Activated CD8-positive, alpha-beta memory T cell treated with anti-CD3 and anti-CD28 coated beads, Interleukin-2, amount 50 U/mL, for 4 hours (primary cell): Measurements from ENCODE around the gene MRPL23.

Experiments
- DNase-seq: peaks from one replicate; pipeline ENCODE4 v3.0.0-alpha.2; 2020

MRPL23 gene

DNA sequence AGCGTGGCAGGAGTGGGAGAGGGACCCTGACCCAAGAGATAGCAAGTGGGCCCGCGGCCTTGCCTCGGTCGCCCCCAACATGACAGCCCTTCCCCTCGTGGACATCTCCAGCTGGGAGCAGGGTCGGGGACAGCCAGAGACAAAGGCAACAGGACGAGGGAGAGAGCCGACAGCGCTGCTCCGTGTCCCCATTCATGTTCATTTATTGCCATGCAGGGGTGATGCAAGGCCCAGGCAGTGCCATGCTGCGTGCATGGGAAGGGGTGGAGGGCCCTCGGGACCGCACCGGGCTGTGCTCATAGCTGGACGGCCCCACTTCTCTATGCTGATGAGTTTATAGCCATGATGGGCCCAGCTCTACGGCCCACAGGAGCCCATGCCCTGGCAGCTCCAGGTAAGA is 12.7 kb downstream of the MRPL23 start:
- peak; percentile 9 for DNase-seq

GRCh38 chr11:1963864-1964263 is 16.7 kb downstream of the MRPL23 start:
- DNase-seq: no peak

DNA sequence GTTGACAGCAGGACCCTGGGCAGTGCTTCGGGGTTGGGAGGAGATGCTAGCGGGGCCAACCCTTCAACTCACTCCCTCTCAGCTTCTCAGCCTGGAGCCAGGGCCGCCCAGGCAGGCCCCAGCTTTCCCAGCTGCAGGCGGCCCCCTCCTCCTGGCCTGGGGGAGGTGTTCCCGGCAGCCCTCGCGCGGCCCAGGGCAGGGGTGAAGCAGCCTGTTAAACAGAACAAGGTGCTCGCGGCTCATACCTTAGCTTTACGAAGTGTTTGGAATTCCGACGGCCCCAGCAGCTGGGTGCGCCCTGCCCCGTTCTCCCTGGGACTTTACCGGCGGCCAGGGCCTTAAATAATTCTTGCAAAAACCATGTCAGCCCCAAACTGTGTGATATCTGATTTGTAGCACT is 17.2 kb downstream of the MRPL23 start:
- DNase-seq: no peak

GRCh38 chr11:1964955-1965354 is 17.8 kb downstream of the MRPL23 start:
- DNase-seq: no peak

DNA sequence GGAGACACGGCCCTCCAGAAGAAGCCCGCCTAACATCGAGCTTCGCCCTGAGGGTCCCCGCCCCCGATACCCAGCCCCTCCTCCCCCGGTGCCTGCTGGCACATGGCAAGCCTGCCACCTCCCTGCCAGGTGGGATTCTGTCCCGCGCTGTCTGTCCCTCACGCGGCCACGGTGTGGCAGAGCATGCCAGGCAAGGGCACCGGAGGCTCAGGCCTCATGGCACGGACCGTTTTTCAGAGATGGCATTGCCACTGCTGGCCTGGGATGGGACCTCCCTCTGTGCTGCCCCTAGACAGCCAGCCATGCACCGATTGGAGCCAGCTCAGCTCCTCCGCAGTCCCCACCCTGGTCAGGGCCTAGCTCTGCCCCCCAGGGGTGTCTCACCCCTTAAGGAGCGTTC is 19.4 kb downstream of the MRPL23 start:
- DNase-seq: no peak

- no peak for DNase-seq
Observed at GRCh38 chr11:1967641-1968225, 20.6 kb downstream of the MRPL23 start.

DNA sequence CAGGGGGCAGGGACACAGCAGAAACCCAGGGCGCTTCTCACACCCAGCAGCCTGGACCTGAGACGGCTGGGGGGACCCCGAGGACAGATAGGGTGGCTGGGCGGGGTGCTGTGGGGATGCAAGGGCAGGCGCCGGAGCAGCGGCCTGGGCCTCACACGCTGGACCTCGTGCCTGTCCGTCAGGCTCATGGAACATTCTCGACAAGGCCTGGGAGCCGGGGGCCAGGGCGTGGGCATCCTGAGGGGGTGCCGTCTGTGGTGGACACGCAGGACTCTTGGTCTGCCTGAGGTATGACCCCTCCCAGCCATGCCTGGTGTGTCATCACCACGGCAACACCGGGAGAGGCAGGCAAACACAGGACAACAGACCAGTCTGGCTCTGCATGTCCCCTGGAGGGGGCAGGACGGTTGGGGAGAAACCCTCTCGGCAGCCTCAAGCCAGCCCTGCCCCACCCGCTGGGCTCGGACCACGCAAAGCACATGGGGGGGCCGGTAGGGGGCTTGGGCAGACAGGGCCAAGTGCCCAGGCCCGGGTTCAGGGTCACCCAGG is 21.4 kb downstream of the MRPL23 start:
- no peak for DNase-seq

DNA sequence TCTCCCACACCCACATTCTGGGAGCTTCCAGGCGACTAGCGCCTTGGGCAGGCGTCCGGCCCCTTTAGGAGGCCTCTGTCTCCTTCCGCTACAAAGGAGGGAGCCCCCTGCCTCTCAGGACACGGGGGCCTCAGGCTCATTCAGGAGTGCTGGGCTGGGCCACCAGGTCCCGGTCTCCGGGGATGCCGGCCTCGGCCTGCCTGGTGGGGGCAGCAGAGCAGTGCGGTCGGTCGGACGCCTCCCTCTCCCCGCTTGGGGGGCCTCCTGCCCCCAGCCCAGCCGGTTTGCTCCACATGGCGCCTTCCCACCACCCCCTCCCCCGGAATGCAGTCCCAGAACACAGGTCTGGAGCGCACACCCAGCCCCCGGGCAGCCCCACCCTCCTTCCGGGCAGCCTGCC is 21.9 kb downstream of the MRPL23 start:
- no peak for DNase-seq

GRCh38 chr11:1969776-1970175 is 22.6 kb downstream of the MRPL23 start:
- DNase-seq: no peak

GRCh38 chr11:1970956-1971355 is 23.8 kb downstream of the MRPL23 start:
- no peak for DNase-seq

GRCh38 chr11:1975185-1975584 is 28.1 kb downstream of the MRPL23 start:
- no peak for DNase-seq

GRCh38 chr11:1978720-1979473 is 31.8 kb downstream of the MRPL23 start:
- DNase-seq: no peak

DNA sequence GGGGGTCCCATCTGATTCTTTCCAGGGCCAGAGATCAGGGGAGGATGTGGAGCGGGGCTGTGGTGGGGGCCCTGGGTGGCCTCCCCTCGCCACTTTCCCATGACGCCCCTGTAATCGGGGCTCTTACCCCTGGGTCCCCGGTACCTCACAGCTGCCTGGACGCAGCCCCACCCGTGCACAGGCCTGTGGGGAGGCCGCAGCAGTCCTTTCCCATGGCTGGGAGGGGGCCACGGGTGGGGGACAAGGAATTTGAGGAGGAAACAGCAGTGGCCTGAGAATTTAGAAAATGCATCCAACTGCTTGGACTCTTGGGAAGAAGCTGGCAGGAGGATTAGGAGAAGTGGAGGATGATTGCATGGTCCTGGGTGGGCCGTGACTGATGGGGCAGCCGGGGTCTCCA is 32.5 kb downstream of the MRPL23 start:
- DNase-seq: no peak

GRCh38 chr11:1982873-1983600 is 35.9 kb downstream of the MRPL23 start:
- no peak for DNase-seq

GRCh38 chr11:1983601-1983961 is 36.4 kb downstream of the MRPL23 start:
- no peak for DNase-seq

- DNase-seq: no peak
Observed at GRCh38 chr11:1987024-1987423, 39.9 kb downstream of the MRPL23 start.

GRCh38 chr11:1988174-1988573 is 41.0 kb downstream of the MRPL23 start:
- DNase-seq: no peak

GRCh38 chr11:1988667-1989317 is 41.7 kb downstream of the MRPL23 start:
- DNase-seq: no peak

- no peak for DNase-seq
Observed at GRCh38 chr11:1989953-1990352, 42.8 kb downstream of the MRPL23 start.

DNA sequence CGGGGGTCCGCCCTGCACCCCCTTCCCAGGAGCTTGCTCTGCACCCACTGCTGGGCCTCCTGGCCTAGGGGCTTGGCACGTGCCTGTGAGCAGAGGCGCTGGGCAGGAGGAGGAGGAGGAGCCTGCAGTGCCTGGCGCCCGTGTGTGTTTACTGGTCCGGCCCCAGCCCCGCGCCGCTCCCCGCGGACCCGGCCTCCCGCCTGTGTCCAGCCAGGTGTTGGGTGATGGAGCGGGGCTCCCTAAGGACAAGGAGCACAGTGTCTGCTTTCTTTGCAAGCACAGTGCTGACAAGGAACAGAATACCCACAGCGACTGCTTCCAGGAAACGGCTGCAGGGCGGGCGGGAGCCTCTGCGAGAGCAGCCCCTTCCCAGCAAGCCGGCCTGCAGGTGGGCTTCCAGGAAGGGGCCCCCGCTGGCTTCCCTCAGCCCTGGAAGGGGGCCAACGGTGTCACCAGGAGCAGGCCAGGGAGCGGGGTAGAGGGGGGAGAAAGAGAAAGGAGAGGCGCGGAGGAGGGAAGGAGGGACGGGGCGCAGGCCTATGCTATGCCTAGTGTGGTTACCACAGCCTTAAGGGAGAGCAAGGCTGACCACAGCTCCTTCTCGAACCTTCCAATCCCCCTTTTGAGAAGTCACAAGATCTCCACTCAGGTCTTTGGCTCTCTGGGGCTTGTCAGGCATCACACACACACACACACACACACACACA is 43.9 kb downstream of the MRPL23 start:
- no peak for DNase-seq

DNA sequence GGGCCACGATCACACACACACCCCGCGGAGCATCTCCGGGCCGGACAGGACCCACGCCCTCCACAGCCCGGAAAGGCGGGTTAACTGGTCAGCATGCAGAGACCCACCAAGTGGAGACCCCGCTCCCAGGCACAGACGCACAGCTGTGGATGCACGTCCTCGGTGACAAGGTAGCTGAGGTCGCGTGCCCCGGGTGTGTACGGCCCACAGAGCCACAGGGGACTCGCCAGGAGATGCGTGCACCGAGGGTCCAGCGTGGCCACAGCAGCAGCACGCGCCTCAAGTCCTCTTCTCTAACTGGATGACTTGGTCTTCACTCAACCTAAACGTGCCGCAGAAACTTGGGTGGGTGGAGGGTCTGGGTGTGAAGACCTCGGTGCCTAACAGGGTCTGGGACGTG is 45.0 kb downstream of the MRPL23 start:
- DNase-seq: peak; percentile 8

DNA sequence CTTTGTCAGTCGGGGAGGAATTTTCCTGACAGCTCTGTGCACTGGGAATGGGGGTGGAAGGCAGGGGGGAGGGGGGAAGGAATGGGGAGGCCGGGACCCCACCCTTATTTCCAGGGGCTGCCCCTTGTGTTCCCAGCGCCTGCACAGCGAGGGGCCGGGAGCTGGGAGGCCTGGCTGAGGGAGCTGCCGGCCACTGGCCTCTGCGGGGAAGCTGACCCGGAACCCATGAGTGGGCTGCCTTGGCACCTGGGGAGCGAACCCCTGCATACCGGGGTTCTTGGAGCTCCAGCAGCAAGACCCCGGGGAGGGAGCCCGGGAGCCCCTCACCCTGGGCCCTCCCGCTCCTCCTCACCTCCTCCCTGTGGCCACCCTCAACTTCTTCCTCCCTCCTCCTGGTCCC is 47.0 kb downstream of the MRPL23 start:
- no peak for DNase-seq

DNA sequence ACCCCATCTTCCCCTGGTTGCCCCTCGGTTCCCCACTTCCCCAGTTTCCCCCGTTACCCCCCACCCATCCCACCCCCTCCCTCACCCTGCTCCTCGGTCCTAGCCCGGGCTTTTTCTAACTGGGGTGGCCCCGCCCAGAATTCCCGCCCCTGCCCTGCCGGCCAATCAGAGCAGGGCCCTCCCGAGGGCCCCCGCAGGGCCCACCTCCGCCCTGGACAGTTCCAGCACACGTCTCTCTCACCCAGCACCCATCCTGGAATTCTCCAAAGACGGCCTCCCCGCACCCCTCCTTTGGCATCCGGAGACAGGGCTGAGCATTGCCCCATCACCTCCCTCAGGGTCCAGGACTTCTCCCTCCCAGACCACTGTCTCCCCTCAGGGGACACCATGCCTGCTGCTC is 50.6 kb downstream of the MRPL23 start, which contains the start of gene H19:
Gene H19, minus strand, starts transcription at position 88 of the 400 bp plus-strand sequence.
- DNase-seq: no peak
